GM18868 (cell line): ENCODE results near the gene MAD2L1BP.
"Not testable (repeated sequence)": the region's sequence is repeated elsewhere in the genome, so short reads cannot be mapped to it uniquely, and the experiment has no call there.

Source experiments
- ATAC-seq: cut with Tn5 transposase; IDR thresholded peaks from one replicate; pipeline ENCODE4 v1.9.1; 2021; ENCODE audit warnings: mild to moderate bottlenecking, moderate library complexity; ENCODE audit not compliant: unreplicated experiment

Gene MAD2L1BP

GRCh38 chr6:43635387-43636307 lies at the start of gene MAD2L1BP:
Gene MAD2L1BP (plus strand): TSS chr6:43635840. CDS start chr6:43635876, 36 bp downstream.
- ATAC-seq, result peak; percentile 81

GRCh38 chr6:43588194-43588593 lies 47.4 kb upstream of the MAD2L1BP start:
- ATAC-seq, result no peak

- ATAC-seq, result not testable (repeated sequence)
These were observed 46.1 kb upstream of the MAD2L1BP start for GRCh38 chr6:43589564-43589963.

- no peak for ATAC-seq
These were observed 41.7 kb upstream of the MAD2L1BP start for GRCh38 chr6:43593938-43594337.

- ATAC-seq, result no peak
These were observed 35.0 kb upstream of the MAD2L1BP start for GRCh38 chr6:43600595-43600994.

GRCh38 chr6:43604174-43604573 lies 31.5 kb upstream of the MAD2L1BP start:
- no peak for ATAC-seq

- ATAC-seq, result no peak
These were observed 29.6 kb upstream of the MAD2L1BP start for GRCh38 chr6:43606019-43606418.

- ATAC-seq, result no peak
These were observed 27.3 kb upstream of the MAD2L1BP start for GRCh38 chr6:43608310-43608763.

- ATAC-seq, result no peak
These were observed 26.8 kb upstream of the MAD2L1BP start for GRCh38 chr6:43608807-43609206.

GRCh38 chr6:43609402-43609801 lies 26.2 kb upstream of the MAD2L1BP start:
- ATAC-seq, result no peak

GRCh38 chr6:43610431-43610830 lies 25.2 kb upstream of the MAD2L1BP start:
- no peak for ATAC-seq

GRCh38 chr6:43613721-43614395 lies 21.8 kb upstream of the MAD2L1BP start:
- ATAC-seq, result no peak

- no peak for ATAC-seq
These were observed 21.3 kb upstream of the MAD2L1BP start for GRCh38 chr6:43614396-43614730.

GRCh38 chr6:43616725-43617472 lies 18.7 kb upstream of the MAD2L1BP start:
- ATAC-seq, result no peak

GRCh38 chr6:43621078-43621835 lies 14.4 kb upstream of the MAD2L1BP start:
- no peak for ATAC-seq

GRCh38 chr6:43621836-43622180 lies 13.8 kb upstream of the MAD2L1BP start:
- no peak for ATAC-seq

GRCh38 chr6:43622541-43622940 lies 13.1 kb upstream of the MAD2L1BP start:
- ATAC-seq, result no peak

- ATAC-seq, result no peak
These were observed 11.5 kb upstream of the MAD2L1BP start for GRCh38 chr6:43623880-43624785.

GRCh38 chr6:43624786-43625288 lies 10.8 kb upstream of the MAD2L1BP start:
- ATAC-seq, result no peak
